NCI-H2227 (cell line): ENCODE measurements around the gene SHISA5.
"Not testable (repeated sequence)": the region's sequence is repeated elsewhere in the genome, so short reads cannot be mapped to it uniquely, and the experiment has no call there.

ENCODE experiments used
- DNase-seq: peaks from one replicate; lab custom pipeline; 2025; ENCODE audit not compliant: unreplicated experiment; lab: John Stamatoyannopoulos, UW

The SHISA5 gene

GRCh38 chr3:48478626-48479555 lies 25.1 kb downstream of the SHISA5 start:
- no peak for DNase-seq

- no peak for DNase-seq
Measured at GRCh38 chr3:48477959-48478520, 25.9 kb downstream of the SHISA5 start.

GRCh38 chr3:48476426-48477053 lies 27.4 kb downstream of the SHISA5 start:
- no peak for DNase-seq

- DNase-seq, result no peak
Measured at GRCh38 chr3:48475188-48475587, 28.8 kb downstream of the SHISA5 start.

GRCh38 chr3:48474619-48475018 lies 29.4 kb downstream of the SHISA5 start:
- DNase-seq, result no peak

- DNase-seq, result not testable (repeated sequence)
Measured at GRCh38 chr3:48474031-48474430, 29.9 kb downstream of the SHISA5 start.

GRCh38 chr3:48473617-48473952 lies 30.4 kb downstream of the SHISA5 start:
- DNase-seq, result no peak

GRCh38 chr3:48472923-48473616 lies 30.9 kb downstream of the SHISA5 start:
- peak; percentile 90 for DNase-seq

GRCh38 chr3:48472673-48472922 lies 31.4 kb downstream of the SHISA5 start:
- DNase-seq, result no peak

GRCh38 chr3:48470286-48470685 lies 33.7 kb downstream of the SHISA5 start:
- no peak for DNase-seq

- DNase-seq, result no peak
Measured at GRCh38 chr3:48469046-48469915, 34.7 kb downstream of the SHISA5 start.

- no peak for DNase-seq
Measured at GRCh38 chr3:48468329-48468731, 35.6 kb downstream of the SHISA5 start.

- DNase-seq, result no peak
Measured at GRCh38 chr3:48467473-48468267, 36.3 kb downstream of the SHISA5 start.

GRCh38 chr3:48467110-48467454 lies 36.9 kb downstream of the SHISA5 start:
- no peak for DNase-seq

- DNase-seq, result peak; percentile 32
Measured at GRCh38 chr3:48466386-48467109, 37.4 kb downstream of the SHISA5 start.

GRCh38 chr3:48465531-48466378 lies 38.2 kb downstream of the SHISA5 start:
- DNase-seq, result peak; percentile 90

- DNase-seq, result no peak
Measured at GRCh38 chr3:48465237-48465530, 38.8 kb downstream of the SHISA5 start.

- no peak for DNase-seq
Measured at GRCh38 chr3:48464713-48465221, 39.2 kb downstream of the SHISA5 start.

- no peak for DNase-seq
Measured at GRCh38 chr3:48463703-48464102, 40.3 kb downstream of the SHISA5 start.
